ENCODE data around the gene TRPM2. TPM values are rescaled to one million over a fixed set of nuclear protein-coding genes. Genes with fewer than 3 reads are reported as not detected.

TRPM2 gene
- total and polyA plus RNA-seq, 12 donors = 0.34 to 8.5 (median 1.2) TPM

- H3K9me3 ChIP-seq = peaks cover 0 to 3% (median 0%) of the 10 kb centered on the region in 11 donors
- no peak for DNase-seq
- ATAC-seq = no peak
- TF ChIP-seq, protein P1, sequence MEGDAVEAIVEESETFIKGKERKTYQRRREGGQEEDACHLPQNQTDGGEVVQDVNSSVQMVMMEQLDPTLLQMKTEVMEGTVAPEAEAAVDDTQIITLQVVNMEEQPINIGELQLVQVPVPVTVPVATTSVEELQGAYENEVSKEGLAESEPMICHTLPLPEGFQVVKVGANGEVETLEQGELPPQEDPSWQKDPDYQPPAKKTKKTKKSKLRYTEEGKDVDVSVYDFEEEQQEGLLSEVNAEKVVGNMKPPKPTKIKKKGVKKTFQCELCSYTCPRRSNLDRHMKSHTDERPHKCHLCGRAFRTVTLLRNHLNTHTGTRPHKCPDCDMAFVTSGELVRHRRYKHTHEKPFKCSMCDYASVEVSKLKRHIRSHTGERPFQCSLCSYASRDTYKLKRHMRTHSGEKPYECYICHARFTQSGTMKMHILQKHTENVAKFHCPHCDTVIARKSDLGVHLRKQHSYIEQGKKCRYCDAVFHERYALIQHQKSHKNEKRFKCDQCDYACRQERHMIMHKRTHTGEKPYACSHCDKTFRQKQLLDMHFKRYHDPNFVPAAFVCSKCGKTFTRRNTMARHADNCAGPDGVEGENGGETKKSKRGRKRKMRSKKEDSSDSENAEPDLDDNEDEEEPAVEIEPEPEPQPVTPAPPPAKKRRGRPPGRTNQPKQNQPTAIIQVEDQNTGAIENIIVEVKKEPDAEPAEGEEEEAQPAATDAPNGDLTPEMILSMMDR (IDR thresholded peaks at IDR 0.05) = no peak
- intact Hi-C loops (cut with DNase I) = no loop called here
- peaks cover 0 to 27% (median 0%) of the 10 kb centered on the region in 9 donors for H3K4me1 ChIP-seq
- H3K27me3 ChIP-seq = peaks cover 0 to 67% (median 19%) of the 10 kb centered on the region in 7 donors
- no peak overlapping the region for H3K27ac ChIP-seq
- H3K36me3 ChIP-seq = peaks cover 0 to 48% (median 0%) of the 10 kb centered on the region in 9 donors
- no peak overlapping the region for H3K4me3 ChIP-seq
- 71 to 74% methylated on average over 21 to 22 of the region's 22 CpGs for WGBS, 2 donors
Measured at GRCh38 chr21:44377922-44378645, 24.7 kb downstream of the TRPM2 start.

DNA sequence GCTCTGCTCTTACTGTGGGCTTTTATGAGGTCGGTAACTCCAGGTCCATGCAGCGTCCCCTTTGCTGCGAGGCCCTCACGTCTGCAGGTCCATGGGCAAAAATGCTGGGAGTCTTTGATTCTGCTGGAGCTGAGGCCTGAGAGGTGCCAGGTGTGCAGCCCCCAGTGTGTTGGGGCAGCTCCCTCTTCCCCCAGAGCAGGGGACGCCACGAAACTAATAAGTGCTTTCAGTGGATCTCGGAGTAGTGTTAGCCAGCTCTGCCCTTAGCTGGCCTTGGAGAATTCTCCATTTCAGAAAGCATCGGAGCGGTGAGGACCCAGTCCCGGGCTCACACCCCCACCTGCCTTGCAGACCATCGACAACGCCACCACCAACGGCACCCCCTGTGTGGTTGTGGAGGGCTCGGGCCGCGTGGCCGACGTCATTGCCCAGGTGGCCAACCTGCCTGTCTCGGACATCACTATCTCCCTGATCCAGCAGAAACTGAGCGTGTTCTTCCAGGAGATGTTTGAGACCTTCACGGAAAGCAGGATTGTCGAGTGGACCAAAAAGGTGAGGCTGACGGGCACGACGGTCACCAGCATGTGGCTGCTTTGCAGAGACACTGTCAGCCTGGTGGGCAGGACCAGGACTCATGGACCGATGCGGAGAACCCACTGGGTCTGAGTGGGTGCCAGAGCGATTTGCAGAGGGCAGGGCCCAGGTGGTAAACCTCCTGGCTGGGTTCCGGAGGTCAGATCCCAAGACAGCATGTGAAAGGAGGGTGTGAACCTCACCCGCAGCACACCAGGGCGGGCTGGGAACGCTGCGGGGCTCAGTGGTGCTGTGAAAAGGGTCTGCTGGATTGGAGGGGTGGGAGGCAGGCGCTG, 25.5 kb downstream of the TRPM2 start:
- TF ChIP-seq, protein P1 (IDR thresholded peaks at IDR 0.05) = no peak
- WGBS, 2 donors = 89 to 92% methylated on average over 34 of the region's 34 CpGs

DNA sequence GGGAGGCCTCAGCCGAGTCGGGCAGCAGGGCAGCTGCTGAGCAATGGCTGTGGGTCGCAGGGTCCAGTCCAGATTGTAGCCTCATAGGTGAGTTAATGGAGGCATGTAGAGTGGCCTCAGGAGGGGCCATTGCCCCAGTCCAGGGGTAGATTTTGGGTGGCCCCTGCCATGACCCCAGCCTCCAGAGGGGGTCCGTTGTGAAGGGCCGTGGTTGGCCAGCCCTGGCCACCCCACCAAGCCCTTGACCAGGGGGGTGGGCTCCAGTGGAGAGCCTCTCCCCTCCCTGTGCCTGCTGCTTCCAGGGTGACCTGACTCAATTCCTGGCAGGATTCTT, 26.1 kb downstream of the TRPM2 start:
- WGBS, 2 donors = 82 to 84% methylated on average over 5 of the region's 5 CpGs
- H3K27ac ChIP-seq = no peak overlapping the region
- peaks cover 0 to 15% (median 8%) of the 10 kb centered on the region in 11 donors for H3K9me3 ChIP-seq
- H3K4me1 ChIP-seq = peaks cover 0 to 16% (median 0%) of the 10 kb centered on the region in 9 donors
- H3K36me3 ChIP-seq = peaks cover 0 to 62% (median 0%) of the 10 kb centered on the region in 9 donors
- DNase-seq (no peak), ATAC-seq (no peak)
- no peak overlapping the region for H3K4me3 ChIP-seq
- H3K27me3 ChIP-seq = peaks cover 0 to 67% (median 19%) of the 10 kb centered on the region in 7 donors
- intact Hi-C loops (cut with DNase I) = no loop called here
- TF ChIP-seq, protein P1 (IDR thresholded peaks at IDR 0.05) = no peak

More for the DNA sequence above, 25.5 kb downstream of the TRPM2 start:
- H3K4me3 ChIP-seq = no peak overlapping the region
- peaks cover 0 to 56% (median 0%) of the 10 kb centered on the region in 9 donors for H3K36me3 ChIP-seq
- no peak for DNase-seq
- H3K27me3 ChIP-seq = peaks cover 0 to 67% (median 19%) of the 10 kb centered on the region in 7 donors
- no peak overlapping the region for H3K27ac ChIP-seq
- peaks cover 0 to 9% (median 2%) of the 10 kb centered on the region in 11 donors for H3K9me3 ChIP-seq
- H3K4me1 ChIP-seq = peaks cover 0 to 22% (median 0%) of the 10 kb centered on the region in 9 donors
- intact Hi-C loops (cut with DNase I) = no loop called here
- ATAC-seq = no peak

Data from heart right ventricle (tissue), 16 donors.